Activated CD8-positive, alpha-beta memory T cell treated with anti-CD3 and anti-CD28 coated beads for 36 hours (primary cell): ENCODE measurements around the gene CLCN3. TPM values are rescaled to one million over a fixed set of nuclear protein-coding genes. Genes with fewer than 3 reads are reported as not detected.
"Not testable (repeated sequence)": the region's sequence is repeated elsewhere in the genome, so short reads cannot be mapped to it uniquely, and the experiment has no call there.

Experiments
- CTCF ChIA-PET: fragments of 350-600 bp; sonication (Branson Sonifier 250); formaldehyde crosslinking; loops from one replicate; lab custom pipeline; 2021; ENCODE audit warnings: antibody characterized with exemption; lab: Charles Lee
- POLR2A ChIA-PET: fragments of 350-600 bp; sonication (Branson Sonifier 250); formaldehyde crosslinking; loops from one replicate; lab custom pipeline; 2021; ENCODE audit warnings: antibody characterized with exemption; lab: Charles Lee
- total RNA-seq, 2 experiments: library from RNA; stranded (reverse); gene quantifications; one replicate each; pipeline ENCODE4 v1.2.3, GENCODE V29; 2021

The CLCN3 gene
- total RNA-seq, 2 experiments from 2014 or later, result 20.5 to 23.1 TPM

- ChIA-PET POLR2A (no interaction called here), CTCF (no interaction called here)
These were observed 4.8 kb upstream of the CLCN3 start for GRCh38 chr4:169615467-169616106.

- POLR2A ChIA-PET, result no interaction called here
- CTCF ChIA-PET, result interaction anchor here (0.7 kb wide), 1 partner anchor 105 kb away, joined by 3 read pairs; no protein-coding TSS in a partner anchor
These were observed 3.5 kb upstream of the CLCN3 start for GRCh38 chr4:169616846-169617245.

- POLR2A ChIA-PET, result no interaction called here
- CTCF ChIA-PET, result interaction anchor here (0.7 kb wide), 1 partner anchor 106 kb away, joined by 3 read pairs; no protein-coding TSS in a partner anchor
These were observed 3.1 kb upstream of the CLCN3 start for GRCh38 chr4:169617306-169617705.

GRCh38 chr4:169618286-169618685 lies 2.1 kb upstream of the CLCN3 start:
- ChIA-PET POLR2A (no interaction called here), CTCF (no interaction called here)

GRCh38 chr4:169618986-169619385 lies 1.4 kb upstream of the CLCN3 start:
- CTCF ChIA-PET, result no interaction called here
- POLR2A ChIA-PET, result interaction anchor here (1.5 kb wide), 1 partner anchor 138 kb away, joined by 3 read pairs; the partner anchor contains the start of gene HPF1

GRCh38 chr4:169619518-169619957 lies 840 bp upstream of the CLCN3 start:
- CTCF ChIA-PET, result no interaction called here
- POLR2A ChIA-PET, result interaction anchor here (0.7 to 1.5 kb wide), 2 partner anchors 40 to 138 kb away, joined by 3 read pairs; partner anchors contain the start of gene HPF1

- POLR2A ChIA-PET, result interaction anchor here (0.5 to 1.2 kb wide), 3 partner anchors 10 to 611 kb away, joined by 4 to 9 read pairs (median 8); no protein-coding TSS in a partner anchor
These were observed 486 bp downstream of the CLCN3 start for GRCh38 chr4:169620880-169621248.

GRCh38 chr4:169621731-169622492 lies 1.5 kb downstream of the CLCN3 start:
- ChIA-PET CTCF (no interaction called here), POLR2A (interaction anchor here (0.7 to 1.2 kb wide), 3 partner anchors 9 to 136 kb away, joined by 3 to 8 read pairs (median 3); partner anchors contain the start of gene HPF1)

More at GRCh38 chr4:169620880-169621248, 486 bp downstream of the CLCN3 start:
- CTCF ChIA-PET, result no interaction called here

- CTCF ChIA-PET, result interaction anchor here (0.6 kb wide), 1 partner anchor 9 kb away, joined by 3 read pairs; no protein-coding TSS in a partner anchor
- POLR2A ChIA-PET, result interaction anchor here (1.0 kb wide), 1 partner anchor 10 kb away, joined by 3 read pairs; no protein-coding TSS in a partner anchor
These were observed 2.2 kb downstream of the CLCN3 start for GRCh38 chr4:169622566-169622965.

- CTCF ChIA-PET, result interaction anchor here (0.6 to 1.1 kb wide), 2 partner anchors 11 to 255 kb away, joined by 3 read pairs; no protein-coding TSS in a partner anchor
- POLR2A ChIA-PET, result not testable (repeated sequence)
These were observed 3.6 kb downstream of the CLCN3 start for GRCh38 chr4:169624012-169624411.

GRCh38 chr4:169625886-169626285 lies 5.5 kb downstream of the CLCN3 start:
- CTCF ChIA-PET, result no interaction called here

GRCh38 chr4:169626331-169627282 lies 6.2 kb downstream of the CLCN3 start:
- ChIA-PET POLR2A (no interaction called here), CTCF (no interaction called here)

More at GRCh38 chr4:169625886-169626285, 5.5 kb downstream of the CLCN3 start:
- POLR2A ChIA-PET, result no interaction called here

GRCh38 chr4:169627307-169627706 lies 6.9 kb downstream of the CLCN3 start:
- ChIA-PET POLR2A (no interaction called here), CTCF (no interaction called here)

GRCh38 chr4:169628579-169628978 lies 8.2 kb downstream of the CLCN3 start:
- ChIA-PET POLR2A (no interaction called here), CTCF (no interaction called here)

GRCh38 chr4:169630069-169630468 lies 9.7 kb downstream of the CLCN3 start:
- ChIA-PET POLR2A (no interaction called here), CTCF (no interaction called here)

GRCh38 chr4:169632896-169633295 lies 12.5 kb downstream of the CLCN3 start:
- CTCF ChIA-PET, result no interaction called here
- POLR2A ChIA-PET, result no interaction called here

GRCh38 chr4:169634975-169635374 lies 14.6 kb downstream of the CLCN3 start:
- POLR2A ChIA-PET, result no interaction called here
- CTCF ChIA-PET, result no interaction called here

GRCh38 chr4:169640261-169640870 lies 20.0 kb downstream of the CLCN3 start:
- CTCF ChIA-PET, result no interaction called here
- POLR2A ChIA-PET, result no interaction called here

- ChIA-PET CTCF (no interaction called here), POLR2A (no interaction called here)
These were observed 24.4 kb downstream of the CLCN3 start for GRCh38 chr4:169644802-169645201.
